PFSK-1 (cell line): ENCODE measurements around the gene ZNF776.

Source experiments
- POLR2AphosphoS5 ChIP-seq: IDR thresholded peaks from 2 replicates; pipeline ENCODE4 v1.6.1; 2012; ENCODE audit warnings: low read depth, mild to moderate bottlenecking, control low read depth, low read length, moderate library complexity
- SIN3A ChIP-seq: IDR thresholded peaks from 2 replicates; pipeline ENCODE4 v1.6.1; 2012; ENCODE audit warnings: mild to moderate bottlenecking, low read length, moderate library complexity, borderline replicate concordance; ENCODE audit not compliant: insufficient read depth
- TAF1 ChIP-seq: IDR thresholded peaks from 2 replicates; pipeline ENCODE4 v1.6.1; 2012; ENCODE audit warnings: low read length, control low read depth, borderline replicate concordance; ENCODE audit not compliant: insufficient read depth
- TF ChIP-seq, protein P1 (sequence below), 2 experiments: IDR thresholded peaks; 2 replicates each; pipeline versions ENCODE4 v1.6.1 to v1.8.0; 2011 to 2012; ENCODE audit warnings: low read depth in 2 of 2, low read length in 2 of 2, control low read depth in 1 of 2, inconsistent platforms in 1 of 2, mild to moderate bottlenecking in 1 of 2, moderate library complexity in 1 of 2; ENCODE audit not compliant: insufficient read depth in 1 of 2

DNA sequence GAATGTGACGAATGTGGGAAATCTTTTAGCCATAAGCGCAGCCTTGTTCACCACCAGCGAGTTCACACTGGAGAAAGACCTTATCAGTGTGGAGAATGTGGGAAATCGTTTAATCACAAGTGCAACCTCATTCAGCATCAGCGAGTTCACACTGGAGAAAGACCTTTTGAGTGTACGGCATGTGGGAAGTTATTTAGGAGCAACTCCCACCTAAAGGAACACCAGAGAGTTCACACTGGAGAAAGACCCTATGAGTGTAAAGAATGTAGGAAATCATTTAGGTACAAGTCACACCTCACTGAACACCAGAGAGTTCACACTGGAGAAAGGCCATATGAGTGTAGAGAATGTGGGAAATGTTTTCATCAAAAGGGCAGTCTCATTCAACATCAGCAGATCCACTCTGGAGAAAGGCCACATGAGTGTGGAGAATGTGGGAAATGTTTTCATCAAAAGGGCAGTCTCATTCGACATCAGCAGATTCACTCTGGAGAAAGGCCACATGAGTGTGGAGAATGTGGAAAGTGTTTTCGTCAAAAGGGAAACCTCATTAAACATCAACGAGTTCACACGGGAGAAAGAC, 7.6 kb downstream of the ZNF776 start:
- TF ChIP-seq POLR2AphosphoS5 = no peak
- TF ChIP-seq, protein P1, sequence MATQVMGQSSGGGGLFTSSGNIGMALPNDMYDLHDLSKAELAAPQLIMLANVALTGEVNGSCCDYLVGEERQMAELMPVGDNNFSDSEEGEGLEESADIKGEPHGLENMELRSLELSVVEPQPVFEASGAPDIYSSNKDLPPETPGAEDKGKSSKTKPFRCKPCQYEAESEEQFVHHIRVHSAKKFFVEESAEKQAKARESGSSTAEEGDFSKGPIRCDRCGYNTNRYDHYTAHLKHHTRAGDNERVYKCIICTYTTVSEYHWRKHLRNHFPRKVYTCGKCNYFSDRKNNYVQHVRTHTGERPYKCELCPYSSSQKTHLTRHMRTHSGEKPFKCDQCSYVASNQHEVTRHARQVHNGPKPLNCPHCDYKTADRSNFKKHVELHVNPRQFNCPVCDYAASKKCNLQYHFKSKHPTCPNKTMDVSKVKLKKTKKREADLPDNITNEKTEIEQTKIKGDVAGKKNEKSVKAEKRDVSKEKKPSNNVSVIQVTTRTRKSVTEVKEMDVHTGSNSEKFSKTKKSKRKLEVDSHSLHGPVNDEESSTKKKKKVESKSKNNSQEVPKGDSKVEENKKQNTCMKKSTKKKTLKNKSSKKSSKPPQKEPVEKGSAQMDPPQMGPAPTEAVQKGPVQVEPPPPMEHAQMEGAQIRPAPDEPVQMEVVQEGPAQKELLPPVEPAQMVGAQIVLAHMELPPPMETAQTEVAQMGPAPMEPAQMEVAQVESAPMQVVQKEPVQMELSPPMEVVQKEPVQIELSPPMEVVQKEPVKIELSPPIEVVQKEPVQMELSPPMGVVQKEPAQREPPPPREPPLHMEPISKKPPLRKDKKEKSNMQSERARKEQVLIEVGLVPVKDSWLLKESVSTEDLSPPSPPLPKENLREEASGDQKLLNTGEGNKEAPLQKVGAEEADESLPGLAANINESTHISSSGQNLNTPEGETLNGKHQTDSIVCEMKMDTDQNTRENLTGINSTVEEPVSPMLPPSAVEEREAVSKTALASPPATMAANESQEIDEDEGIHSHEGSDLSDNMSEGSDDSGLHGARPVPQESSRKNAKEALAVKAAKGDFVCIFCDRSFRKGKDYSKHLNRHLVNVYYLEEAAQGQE (IDR thresholded peaks at IDR 0.05; ENCODE audit: insufficient read depth in 1 of 2, low read depth in 2 of 2, low read length in 2 of 2) = no peak
- TF ChIP-seq SIN3A = no peak
- TF ChIP-seq TAF1 = no peak
